RKO (cell line): ENCODE data around the gene MRPL10.

ENCODE experiments used
- DNase-seq: peaks from one replicate; pipeline ENCODE4 v3.0.0-alpha.2; 2016; ENCODE audit warnings: low spot score

MRPL10 gene

GRCh38 chr17:47831003-47831933 is at the start of gene MRPL10, which contains the start of gene LRRC46:
TSS of gene MRPL10 (minus strand) at chr17:47831541. CDS start at chr17:47831511, 30 bp downstream.
TSS of gene LRRC46 (plus strand) at chr17:47831670. CDS start at chr17:47831990, 320 bp downstream.
- peak; percentile 95 for DNase-seq

- DNase-seq: no peak
Measured at GRCh38 chr17:47879776-47880454, 48.6 kb upstream of the MRPL10 start.

GRCh38 chr17:47879028-47879585 is 47.8 kb upstream of the MRPL10 start:
- DNase-seq: no peak

- DNase-seq: no peak
Measured at GRCh38 chr17:47878203-47879027, 47.1 kb upstream of the MRPL10 start.

GRCh38 chr17:47877368-47878034 is 46.2 kb upstream of the MRPL10 start:
- DNase-seq: no peak

- no peak for DNase-seq
Measured at GRCh38 chr17:47875011-47875985, 44.0 kb upstream of the MRPL10 start.

- no peak for DNase-seq
Measured at GRCh38 chr17:47873200-47874090, 42.1 kb upstream of the MRPL10 start.

GRCh38 chr17:47872651-47873161 is 41.4 kb upstream of the MRPL10 start:
- DNase-seq: no peak

GRCh38 chr17:47872019-47872650 is 40.8 kb upstream of the MRPL10 start:
- DNase-seq: no peak

- DNase-seq: no peak
Measured at GRCh38 chr17:47871048-47871447, 39.7 kb upstream of the MRPL10 start.

- DNase-seq: no peak
Measured at GRCh38 chr17:47870056-47870455, 38.7 kb upstream of the MRPL10 start.

GRCh38 chr17:47869114-47869513 is 37.8 kb upstream of the MRPL10 start:
- DNase-seq: no peak

- DNase-seq: no peak
Measured at GRCh38 chr17:47867813-47868533, 36.6 kb upstream of the MRPL10 start.

- DNase-seq: no peak
Measured at GRCh38 chr17:47866941-47867340, 35.6 kb upstream of the MRPL10 start.

GRCh38 chr17:47864791-47865216 is 33.5 kb upstream of the MRPL10 start:
- DNase-seq: no peak

GRCh38 chr17:47862621-47863440 is 31.5 kb upstream of the MRPL10 start:
- peak; percentile 90 for DNase-seq

- no peak for DNase-seq
Measured at GRCh38 chr17:47860386-47860785, 29.0 kb upstream of the MRPL10 start.
